Duodenal mucosa (tissue), 2 donors: ENCODE measurements around the gene TNNI3K.

Experiments
- H3K27ac ChIP-seq: one replicate; pipeline ENCODE4 v1.7.0; 2013; ENCODE audit warnings: low read depth, low read length
- H3K27me3 ChIP-seq, 2 donors: one replicate each; pipeline ENCODE4 v1.7.0; 2013; ENCODE audit warnings: low read length in 2 of 2, control low read depth in 1 of 2; ENCODE audit not compliant: insufficient read depth in 2 of 2, control insufficient read depth in 1 of 2
- H3K36me3 ChIP-seq, 2 donors: one replicate each; pipeline ENCODE4 v1.7.0; 2013; ENCODE audit warnings: low read length in 2 of 2, control low read depth in 1 of 2; ENCODE audit not compliant: insufficient read depth in 2 of 2, control insufficient read depth in 1 of 2
- H3K4me1 ChIP-seq, 2 donors: one replicate each; pipeline ENCODE4 v1.7.0; 2013; ENCODE audit warnings: low read length in 2 of 2, control low read depth in 1 of 2; ENCODE audit not compliant: insufficient read depth in 2 of 2, control insufficient read depth in 1 of 2
- H3K4me3 ChIP-seq, 2 donors: one replicate each; pipeline ENCODE4 v1.7.0; 2013; ENCODE audit warnings: low read length in 2 of 2, low read depth in 1 of 2
- H3K9ac ChIP-seq, 2 donors: one replicate each; pipeline ENCODE4 v1.7.0; 2013; ENCODE audit warnings: low read length in 2 of 2, low read depth in 1 of 2
- H3K9me3 ChIP-seq, 2 donors: one replicate each; pipeline ENCODE4 v1.7.0; 2013; ENCODE audit warnings: low read length in 2 of 2, control low read depth in 1 of 2; ENCODE audit not compliant: control insufficient read depth in 1 of 2

TNNI3K gene

GRCh38 chr1:74578101-74578500 lies 342.9 kb downstream of the TNNI3K start:
- Histone ChIP-seq H3K27ac (no peak overlapping the region), H3K4me1 (no peaks in the 10 kb centered on the region), H3K9me3 (no peaks in the 10 kb centered on the region)

GRCh38 chr1:74579425-74579824 lies 344.2 kb downstream of the TNNI3K start:
- no peak overlapping the region for H3K27ac ChIP-seq
- no peaks in the 10 kb centered on the region for H3K36me3 ChIP-seq
- no peak overlapping the region for H3K9ac ChIP-seq
- H3K4me3 ChIP-seq: no peak overlapping the region
- H3K4me1 ChIP-seq: no peaks in the 10 kb centered on the region
- H3K9me3 ChIP-seq: no peaks in the 10 kb centered on the region
- no peaks in the 10 kb centered on the region for H3K27me3 ChIP-seq

More at GRCh38 chr1:74578101-74578500, 342.9 kb downstream of the TNNI3K start:
- no peaks in the 10 kb centered on the region for H3K36me3 ChIP-seq
- H3K9ac ChIP-seq: no peak overlapping the region
- H3K4me3 ChIP-seq: no peak overlapping the region
- H3K27me3 ChIP-seq: no peaks in the 10 kb centered on the region

GRCh38 chr1:74583397-74583796 lies 348.2 kb downstream of the TNNI3K start:
- no peak overlapping the region for H3K27ac ChIP-seq
- no peaks in the 10 kb centered on the region for H3K27me3 ChIP-seq
- H3K9me3 ChIP-seq: no peaks in the 10 kb centered on the region
- no peak overlapping the region for H3K4me3 ChIP-seq
- H3K4me1 ChIP-seq: no peaks in the 10 kb centered on the region
- H3K36me3 ChIP-seq: no peaks in the 10 kb centered on the region
- no peak overlapping the region for H3K9ac ChIP-seq

GRCh38 chr1:74584185-74584584 lies 349.0 kb downstream of the TNNI3K start:
- Histone ChIP-seq H3K9ac (no peak overlapping the region), H3K4me3 (no peak overlapping the region), H3K4me1 (no peaks in the 10 kb centered on the region), H3K27me3 (no peaks in the 10 kb centered on the region), H3K9me3 (no peaks in the 10 kb centered on the region), H3K27ac (no peak overlapping the region), H3K36me3 (no peaks in the 10 kb centered on the region)

- H3K4me1 ChIP-seq: no peaks in the 10 kb centered on the region
- H3K27ac ChIP-seq: no peak overlapping the region
- no peaks in the 10 kb centered on the region for H3K27me3 ChIP-seq
- H3K9ac ChIP-seq: no peak overlapping the region
- H3K4me3 ChIP-seq: peak overlapping the region in 1 of 2 donors; percentile 32
- no peaks in the 10 kb centered on the region for H3K36me3 ChIP-seq
- no peaks in the 10 kb centered on the region for H3K9me3 ChIP-seq
Observed at GRCh38 chr1:74586253-74586897, 351.2 kb downstream of the TNNI3K start.

- Histone ChIP-seq H3K4me3 (no peak overlapping the region), H3K4me1 (no peaks in the 10 kb centered on the region), H3K9ac (no peak overlapping the region), H3K27ac (no peak overlapping the region), H3K27me3 (no peaks in the 10 kb centered on the region), H3K36me3 (no peaks in the 10 kb centered on the region), H3K9me3 (no peaks in the 10 kb centered on the region)
Observed at GRCh38 chr1:74587888-74588287, 352.7 kb downstream of the TNNI3K start.

- Histone ChIP-seq H3K4me1 (no peaks in the 10 kb centered on the region), H3K4me3 (no peak overlapping the region), H3K9me3 (no peaks in the 10 kb centered on the region), H3K27me3 (no peaks in the 10 kb centered on the region), H3K36me3 (no peaks in the 10 kb centered on the region), H3K9ac (no peak overlapping the region), H3K27ac (no peak overlapping the region)
Observed at GRCh38 chr1:74590288-74590687, 355.1 kb downstream of the TNNI3K start.

GRCh38 chr1:74591949-74592348 lies 356.8 kb downstream of the TNNI3K start:
- Histone ChIP-seq H3K9ac (no peak overlapping the region), H3K4me1 (no peaks in the 10 kb centered on the region), H3K9me3 (no peaks in the 10 kb centered on the region), H3K4me3 (no peak overlapping the region), H3K27ac (no peak overlapping the region), H3K36me3 (no peaks in the 10 kb centered on the region), H3K27me3 (no peaks in the 10 kb centered on the region)

- Histone ChIP-seq H3K27me3 (no peaks in the 10 kb centered on the region), H3K4me1 (no peaks in the 10 kb centered on the region), H3K4me3 (no peak overlapping the region), H3K27ac (no peak overlapping the region), H3K9me3 (no peaks in the 10 kb centered on the region), H3K9ac (no peak overlapping the region), H3K36me3 (no peaks in the 10 kb centered on the region)
Observed at GRCh38 chr1:74592580-74593355, 357.6 kb downstream of the TNNI3K start.
